Activated CD4-positive, alpha-beta memory T cell treated with anti-CD3 and anti-CD28 coated beads for 36 hours (primary cell): ENCODE measurements around the gene TMEM72. TPM values are rescaled to one million over a fixed set of nuclear protein-coding genes. Genes with fewer than 3 reads are reported as not detected.
A peak's percentile ranks its signal among the peaks of the same experiment; 100 is the strongest.

ENCODE experiments used
- CTCF ChIA-PET: fragments of 350-600 bp; sonication (Branson Sonifier 250); formaldehyde crosslinking; loops from one replicate; lab custom pipeline; 2021; ENCODE audit warnings: antibody characterized with exemption, inconsistent platforms; lab: Charles Lee
- POLR2A ChIA-PET: fragments of 350-600 bp; sonication (Branson Sonifier 250); formaldehyde crosslinking; loops from one replicate; lab custom pipeline; 2021; ENCODE audit warnings: antibody characterized with exemption; lab: Charles Lee
- DNase-seq: peaks from one replicate; pipeline ENCODE4 v3.0.0-alpha.2; 2020
- H3K27ac Mint-ChIP-seq: one replicate; pipeline ENCODE4 v1.8.0; 2021; ENCODE audit warnings: mixed read lengths
- H3K27me3 Mint-ChIP-seq: one replicate; pipeline ENCODE4 v1.8.0; 2021; ENCODE audit warnings: mixed read lengths
- H3K36me3 Mint-ChIP-seq: one replicate; pipeline ENCODE4 v1.8.0; 2021; ENCODE audit warnings: mixed read lengths
- H3K4me1 Mint-ChIP-seq: one replicate; pipeline ENCODE4 v1.8.0; 2021; ENCODE audit warnings: low read depth, mixed read lengths
- H3K4me3 Mint-ChIP-seq: one replicate; pipeline ENCODE4 v1.8.0; 2021; ENCODE audit warnings: mild to moderate bottlenecking, mixed read lengths
- H3K9me3 Mint-ChIP-seq: one replicate; pipeline ENCODE4 v1.8.0; 2021; ENCODE audit warnings: mixed read lengths
- intact Hi-C: fragments of 100-400 bp; cut with micrococcal nuclease; formaldehyde crosslinking; loops from one replicate; pipeline ENCODE4 v1.15.1; 2023
- total RNA-seq, 2 experiments: library from RNA; stranded (reverse); gene quantifications; one replicate each; pipeline ENCODE4 v1.2.3, GENCODE V29; 2021

The TMEM72 gene
- total RNA-seq, 2 experiments from 2014 or later, result not detected

- no peak overlapping the region for H3K4me3 Mint-ChIP-seq
- peaks cover 3% of the 10 kb centered on the region for H3K9me3 Mint-ChIP-seq
- intact Hi-C loops, result no loop called here
- no peak for DNase-seq
- H3K27me3 Mint-ChIP-seq, result no peaks in the 10 kb centered on the region
- H3K27ac Mint-ChIP-seq, result no peak overlapping the region
- ChIA-PET CTCF (no interaction called here), POLR2A (no interaction called here)
- peaks cover 12% of the 10 kb centered on the region for H3K36me3 Mint-ChIP-seq
- H3K4me1 Mint-ChIP-seq, result peaks cover 14% of the 10 kb centered on the region
Measured at GRCh38 chr10:44955413-44956070, 44.4 kb downstream of the TMEM72 start.

GRCh38 chr10:44956226-44956625, 45.1 kb downstream of the TMEM72 start:
- CTCF ChIA-PET, result no interaction called here
- no peak overlapping the region for H3K27ac Mint-ChIP-seq
- POLR2A ChIA-PET, result no interaction called here
- peaks cover 12% of the 10 kb centered on the region for H3K36me3 Mint-ChIP-seq
- no peak overlapping the region for H3K4me3 Mint-ChIP-seq
- H3K9me3 Mint-ChIP-seq, result peaks cover 3% of the 10 kb centered on the region
- no peaks in the 10 kb centered on the region for H3K27me3 Mint-ChIP-seq
- no peak for DNase-seq
- H3K4me1 Mint-ChIP-seq, result peaks cover 14% of the 10 kb centered on the region
- intact Hi-C loops, result no loop called here

GRCh38 chr10:44956717-44957706, 45.9 kb downstream of the TMEM72 start:
- H3K36me3 Mint-ChIP-seq, result peaks cover 12% of the 10 kb centered on the region
- no peak overlapping the region for H3K27ac Mint-ChIP-seq
- DNase-seq, result no peak
- ChIA-PET CTCF (interaction anchor here (0.6 kb wide), 1 partner anchor 51 kb away, joined by 5 read pairs; no protein-coding TSS in a partner anchor), POLR2A (interaction anchor here (0.6 kb wide), 1 partner anchor 96 kb away, joined by 3 read pairs; no protein-coding TSS in a partner anchor)
- H3K27me3 Mint-ChIP-seq, result no peaks in the 10 kb centered on the region
- peaks cover 3% of the 10 kb centered on the region for H3K9me3 Mint-ChIP-seq
- intact Hi-C loops, result no loop called here
- no peak overlapping the region for H3K4me3 Mint-ChIP-seq
- peaks cover 14% of the 10 kb centered on the region for H3K4me1 Mint-ChIP-seq

GRCh38 chr10:44958196-44958897, 47.2 kb downstream of the TMEM72 start:
- Mint-ChIP-seq H3K27me3 (no peaks in the 10 kb centered on the region), H3K4me1 (peaks cover 14% of the 10 kb centered on the region), H3K9me3 (peaks cover 3% of the 10 kb centered on the region), H3K36me3 (peaks cover 12% of the 10 kb centered on the region), H3K27ac (no peak overlapping the region), H3K4me3 (peak overlapping the region; percentile 82)
- DNase-seq, result no peak
- ChIA-PET POLR2A (no interaction called here), CTCF (no interaction called here)
- intact Hi-C loops, result no loop called here

- Mint-ChIP-seq H3K36me3 (peaks cover 9% of the 10 kb centered on the region), H3K4me3 (peak overlapping the region; percentile 82), H3K27me3 (no peaks in the 10 kb centered on the region), H3K4me1 (peaks cover 14% of the 10 kb centered on the region), H3K27ac (peak overlapping the region; percentile 42), H3K9me3 (peaks cover 3% of the 10 kb centered on the region)
- POLR2A ChIA-PET, result no interaction called here
- CTCF ChIA-PET, result interaction anchor here (1.1 kb wide), 1 partner anchor 26 kb away, joined by 5 read pairs; no protein-coding TSS in a partner anchor
- no peak for DNase-seq
- intact Hi-C loops, result loop anchor here (1.0 kb wide), 1 partner anchor 15 kb away; no protein-coding TSS in a partner anchor
Measured at GRCh38 chr10:44958898-44959246, 47.7 kb downstream of the TMEM72 start.

- CTCF ChIA-PET, result interaction anchor here (1.1 kb wide), 1 partner anchor 27 kb away, joined by 5 read pairs; no protein-coding TSS in a partner anchor
Measured at GRCh38 chr10:44959247-44960087, 48.3 kb downstream of the TMEM72 start, which contains the start of gene RASSF4. Gene RASSF4 (plus strand): TSS chr10:44959802. CDS start chr10:44970203, 10,401 bp downstream.

GRCh38 chr10:44960088-44960460, 48.9 kb downstream of the TMEM72 start:
- POLR2A ChIA-PET, result interaction anchor here (0.7 kb wide), 1 partner anchor 1045 kb away, joined by 4 read pairs; no protein-coding TSS in a partner anchor
- CTCF ChIA-PET, result no interaction called here
- Mint-ChIP-seq H3K9me3 (peaks cover 3% of the 10 kb centered on the region), H3K27ac (no peak overlapping the region), H3K4me1 (peaks cover 14% of the 10 kb centered on the region), H3K27me3 (no peaks in the 10 kb centered on the region), H3K36me3 (peaks cover 9% of the 10 kb centered on the region), H3K4me3 (peak overlapping the region; percentile 70)
- intact Hi-C loops, result no loop called here
- no peak for DNase-seq

More at GRCh38 chr10:44959247-44960087, 48.3 kb downstream of the TMEM72 start, which contains the start of gene RASSF4:
- peaks cover 9% of the 10 kb centered on the region for H3K36me3 Mint-ChIP-seq
- intact Hi-C loops, result loop anchor here (1.0 kb wide), 1 partner anchor 15 kb away; no protein-coding TSS in a partner anchor
- H3K9me3 Mint-ChIP-seq, result peaks cover 3% of the 10 kb centered on the region
- no peaks in the 10 kb centered on the region for H3K27me3 Mint-ChIP-seq
- DNase-seq, result peak; percentile 94
- POLR2A ChIA-PET, result no interaction called here
- peak within 1 kb of the TSS; percentile 82 for H3K4me3 Mint-ChIP-seq
- H3K27ac Mint-ChIP-seq, result peak within 1 kb of the TSS; percentile 42
- H3K4me1 Mint-ChIP-seq, result peaks cover 14% of the 10 kb centered on the region

GRCh38 chr10:44960482-44961229, 49.5 kb downstream of the TMEM72 start:
- ChIA-PET POLR2A (interaction anchor here (0.7 kb wide), 1 partner anchor 1045 kb away, joined by 4 read pairs; no protein-coding TSS in a partner anchor), CTCF (interaction anchor here (1.1 kb wide), 1 partner anchor 13 kb away, joined by 3 read pairs; no protein-coding TSS in a partner anchor)
- no peak for DNase-seq
- intact Hi-C loops, result no loop called here
- Mint-ChIP-seq H3K4me3 (peak overlapping the region; percentile 70), H3K36me3 (peaks cover 9% of the 10 kb centered on the region), H3K9me3 (peaks cover 3% of the 10 kb centered on the region), H3K4me1 (peaks cover 15% of the 10 kb centered on the region), H3K27me3 (no peaks in the 10 kb centered on the region), H3K27ac (no peak overlapping the region)

GRCh38 chr10:44961230-44961571, 50.1 kb downstream of the TMEM72 start:
- H3K27me3 Mint-ChIP-seq, result no peaks in the 10 kb centered on the region
- H3K4me1 Mint-ChIP-seq, result peaks cover 21% of the 10 kb centered on the region
- peaks cover 6% of the 10 kb centered on the region for H3K36me3 Mint-ChIP-seq
- H3K4me3 Mint-ChIP-seq, result no peak overlapping the region
- no peak for DNase-seq
- peaks cover 3% of the 10 kb centered on the region for H3K9me3 Mint-ChIP-seq
- CTCF ChIA-PET, result interaction anchor here (1.1 to 2.7 kb wide), 2 partner anchors 13 to 28 kb away, joined by 3 to 13 read pairs; no protein-coding TSS in a partner anchor
- intact Hi-C loops, result no loop called here
- POLR2A ChIA-PET, result no interaction called here
- H3K27ac Mint-ChIP-seq, result no peak overlapping the region

GRCh38 chr10:44961931-44962750, 51.0 kb downstream of the TMEM72 start:
- Mint-ChIP-seq H3K4me3 (no peak overlapping the region), H3K4me1 (peaks cover 24% of the 10 kb centered on the region), H3K27me3 (no peaks in the 10 kb centered on the region), H3K27ac (no peak overlapping the region), H3K36me3 (no peaks in the 10 kb centered on the region), H3K9me3 (no peaks in the 10 kb centered on the region)
- DNase-seq, result no peak
- intact Hi-C loops, result no loop called here
- POLR2A ChIA-PET, result no interaction called here
- CTCF ChIA-PET, result interaction anchor here (0.6 to 2.7 kb wide), 3 partner anchors 29 to 1276 kb away, joined by 3 to 13 read pairs (median 4); no protein-coding TSS in a partner anchor
